H1 (cell line): ENCODE results near the gene GTF2E1. TPM values are rescaled to one million over a fixed set of nuclear protein-coding genes. Genes with fewer than 3 reads are reported as not detected.
A peak's percentile ranks its signal among the peaks of the same experiment; 100 is the strongest.

Experiments used
- CTCF ChIA-PET: fragments of 300-600 bp; sonication (Branson Sonifier 250); formaldehyde crosslinking; loops from one replicate; lab custom pipeline; 2021; ENCODE audit not compliant: partially characterized antibody; lab: Charles Lee
- POLR2A ChIA-PET: fragments of 300-600 bp; sonication (Branson Sonifier 250); formaldehyde crosslinking; loops from one replicate; lab custom pipeline; 2021; ENCODE audit warnings: inconsistent platforms; ENCODE audit not compliant: partially characterized antibody; lab: Charles Lee
- DNase-seq, 2 experiments: peaks; one replicate each; pipeline versions ENCODE4 v3.0.0 to v3.0.0-alpha.2; 2010 to 2022; ENCODE audit warnings: low spot score in 2 of 2, low read depth in 1 of 2, mixed read lengths in 1 of 2
- FAIRE-seq: peaks from 2 replicates; lab custom pipeline; 2011; peaks lifted over from hg19 to GRCh38; lab: Jason Lieb, UNC
- H2AFZ ChIP-seq: 2 replicates; pipeline ENCODE4 v1.8.1; 2012; ENCODE audit warnings: low read length, inconsistent platforms
- H2AK5ac ChIP-seq: 2 replicates; pipeline ENCODE4 v1.6.1; 2013; ENCODE audit warnings: low read depth, low read length
- H2BK120ac ChIP-seq: replicated peaks from 2 replicates; pipeline ENCODE3; 2013; ENCODE audit warnings: low read depth, low read length, inconsistent platforms
- H2BK12ac ChIP-seq: 2 replicates; pipeline ENCODE4 v1.6.1; 2013; ENCODE audit warnings: low read depth, low read length
- H2BK15ac ChIP-seq: 2 replicates; pipeline ENCODE4 v1.6.1; 2013; ENCODE audit warnings: low read length
- H2BK20ac ChIP-seq: 2 replicates; pipeline ENCODE4 v1.6.1; 2013; ENCODE audit warnings: low read length
- H2BK5ac ChIP-seq: 2 replicates; pipeline ENCODE4 v1.6.1; 2013; ENCODE audit warnings: low read depth, low read length
- H3K14ac ChIP-seq: 2 replicates; pipeline ENCODE4 v1.6.1; 2013; ENCODE audit warnings: inconsistent platforms; ENCODE audit not compliant: insufficient read length
- H3K18ac ChIP-seq: 2 replicates; pipeline ENCODE4 v1.6.1; 2013; ENCODE audit warnings: low read length; ENCODE audit errors: extremely low read depth
- H3K23ac ChIP-seq: 2 replicates; pipeline ENCODE4 v1.6.1; 2013; ENCODE audit warnings: inconsistent platforms; ENCODE audit not compliant: insufficient read length
- H3K23me2 ChIP-seq: 2 replicates; pipeline ENCODE4 v1.6.1; 2013; ENCODE audit warnings: low read depth, low read length
- H3K27ac ChIP-seq: 2 replicates; pipeline ENCODE4 v1.6.1; 2011; ENCODE audit warnings: low read depth, low read length, inconsistent platforms
- H3K27me3 ChIP-seq, 4 experiments: replicated peaks in 1 of 4; 1 replicate in 1 of 4; 2 replicates in 3 of 4; pipeline versions ENCODE4 v1.6.1 to v1.8.1; 2011 to 2013; ENCODE audit warnings: low read length in 3 of 4, mild to moderate bottlenecking in 3 of 4, inconsistent platforms in 2 of 4, mixed read lengths in 2 of 4, moderate library complexity in 1 of 4; ENCODE audit not compliant: control insufficient read depth in 3 of 4, insufficient read depth in 3 of 4; ENCODE audit errors: extremely low read depth in 1 of 4
- H3K36me3 ChIP-seq, 4 experiments: 2 replicates each; pipeline versions ENCODE4 v1.6.1 to v1.8.1; 2011 to 2013; ENCODE audit warnings: mild to moderate bottlenecking in 4 of 4, low read length in 3 of 4, moderate library complexity in 2 of 4, control low read depth in 1 of 4, inconsistent platforms in 1 of 4; ENCODE audit not compliant: insufficient read depth in 4 of 4, control insufficient read depth in 2 of 4
- H3K4ac ChIP-seq: replicated peaks from 2 replicates; pipeline ENCODE3; 2013; ENCODE audit warnings: low read length, low read depth, mixed read lengths, inconsistent platforms; ENCODE audit not compliant: insufficient read length
- H3K4me1 ChIP-seq, 4 experiments: replicated peaks in 1 of 4; 1 replicate in 1 of 4; 2 replicates in 3 of 4; pipeline versions ENCODE4 v1.6.1 to v1.8.1; 2011 to 2013; ENCODE audit warnings: low read length in 3 of 4, inconsistent platforms in 2 of 4, mixed read lengths in 1 of 4; ENCODE audit not compliant: insufficient read depth in 4 of 4, control insufficient read depth in 3 of 4
- H3K4me2 ChIP-seq, 2 experiments: 2 replicates each; pipeline versions ENCODE4 v1.6.1 to v1.8.1; 2011 to 2013; ENCODE audit warnings: low read depth in 2 of 2, low read length in 2 of 2, control low read depth in 1 of 2, inconsistent platforms in 1 of 2, mild to moderate bottlenecking in 1 of 2; ENCODE audit not compliant: insufficient read depth in 1 of 2
- H3K4me3 ChIP-seq, 4 experiments: fragments of 200-600, 300-600 bp in 1 of 4; sonication (generic), shearing (Covaris generic), sonication (Bioruptor Twin) in 1 of 4; 2 replicates each; pipeline versions ENCODE4 v1.5.1 to v1.8.1; 2011 to 2016; ENCODE audit warnings: low read length in 4 of 4, low read depth in 3 of 4, control low read depth in 2 of 4, inconsistent platforms in 2 of 4, mild to moderate bottlenecking in 2 of 4, mixed read lengths in 1 of 4, moderate library complexity in 1 of 4; ENCODE audit not compliant: insufficient read depth in 2 of 4; ENCODE audit errors: extremely low read depth in 1 of 4
- H3K56ac ChIP-seq: replicated peaks from 2 replicates; pipeline ENCODE3; 2013; ENCODE audit warnings: low read depth, mild to moderate bottlenecking, mixed read lengths, low read length, inconsistent platforms; ENCODE audit not compliant: insufficient read length
- H3K79me1 ChIP-seq: 2 replicates; pipeline ENCODE4 v1.6.1; 2013; ENCODE audit warnings: low read depth, low read length, control low read depth
- H3K79me2 ChIP-seq, 2 experiments: 2 replicates each; pipeline versions ENCODE4 v1.6.1 to v1.8.1; 2012 to 2013; ENCODE audit warnings: low read length in 2 of 2, mild to moderate bottlenecking in 2 of 2, inconsistent platforms in 1 of 2; ENCODE audit not compliant: insufficient read depth in 2 of 2, control insufficient read depth in 1 of 2
- H3K9ac ChIP-seq, 4 experiments: replicated peaks in 1 of 4; 1 replicate in 1 of 4; 2 replicates in 3 of 4; pipeline versions ENCODE4 v1.6.1 to v1.8.1; 2011 to 2013; ENCODE audit warnings: low read depth in 3 of 4, low read length in 3 of 4, control low read depth in 2 of 4, mild to moderate bottlenecking in 2 of 4, moderate library complexity in 2 of 4, inconsistent platforms in 1 of 4; ENCODE audit errors: extremely low read depth in 1 of 4
- H3K9me3 ChIP-seq, 2 experiments: 2 replicates each; pipeline versions ENCODE4 v1.6.1 to v1.8.1; 2012 to 2013; ENCODE audit warnings: mild to moderate bottlenecking in 2 of 2, moderate library complexity in 2 of 2, control low read depth in 1 of 2, inconsistent platforms in 1 of 2, low read depth in 1 of 2, low read length in 1 of 2, mixed read lengths in 1 of 2; ENCODE audit not compliant: insufficient read depth in 2 of 2
- H4K20me1 ChIP-seq, 2 experiments: replicated peaks in 1 of 2; 2 replicates each; pipeline versions ENCODE3 to v1.8.1; 2011 to 2013; ENCODE audit warnings: inconsistent platforms in 2 of 2, low read length in 2 of 2, mild to moderate bottlenecking in 1 of 2; ENCODE audit not compliant: insufficient read depth in 2 of 2, control insufficient read depth in 1 of 2
- H4K5ac ChIP-seq: 2 replicates; pipeline ENCODE4 v1.6.1; 2013; ENCODE audit warnings: low read length, low read depth, mixed read lengths, inconsistent platforms; ENCODE audit not compliant: insufficient read length
- H4K8ac ChIP-seq: 2 replicates; pipeline ENCODE4 v1.8.0; 2013; ENCODE audit warnings: mild to moderate bottlenecking, moderate library complexity, low read length, inconsistent platforms; ENCODE audit not compliant: insufficient read depth; ENCODE audit errors: extremely low read depth
- H4K91ac ChIP-seq: replicated peaks from 2 replicates; pipeline ENCODE3; 2013; ENCODE audit warnings: low read length, mixed read lengths, inconsistent platforms; ENCODE audit not compliant: insufficient read length
- CBX8 ChIP-seq: fragments of 300-800, 300-1000 bp; sonication (generic); IDR thresholded peaks from 2 replicates; pipeline ENCODE4 v1.7.1; 2016; ENCODE audit warnings: low read depth, low read length, borderline replicate concordance
- CHD1 ChIP-seq: IDR thresholded peaks from 2 replicates; pipeline ENCODE4 v1.6.1; 2012; ENCODE audit warnings: low read depth, low read length, improper control_type of control experiment
- POU5F1 ChIP-seq: IDR thresholded peaks from 2 replicates; pipeline ENCODE4 v1.6.1; 2011; ENCODE audit warnings: low read depth, mild to moderate bottlenecking, low read length, moderate library complexity
- SIN3A ChIP-seq, 2 experiments: IDR thresholded peaks in 1 of 2; conservative IDR thresholded peaks in 1 of 2; 2 replicates each; pipeline ENCODE4 v1.6.1; 2011 to 2012; ENCODE audit warnings: low read length in 2 of 2, improper control_type of control experiment in 1 of 2, low read depth in 1 of 2, mild to moderate bottlenecking in 1 of 2
- SIX5 ChIP-seq: IDR thresholded peaks from 2 replicates; pipeline ENCODE4 v1.6.1; 2011; ENCODE audit warnings: mild to moderate bottlenecking, low read depth, low read length
- SP4 ChIP-seq: IDR thresholded peaks from 2 replicates; pipeline ENCODE4 v1.6.1; 2012; ENCODE audit warnings: low read length, inconsistent platforms
- SRF ChIP-seq: IDR thresholded peaks from 2 replicates; pipeline ENCODE4 v1.6.1; 2011; ENCODE audit warnings: mild to moderate bottlenecking, low read depth, low read length, moderate library complexity
- TCF12 ChIP-seq: IDR thresholded peaks from 2 replicates; pipeline ENCODE4 v1.6.1; 2011; ENCODE audit warnings: low read depth, mild to moderate bottlenecking, low read length
- YY1 ChIP-seq: IDR thresholded peaks from 2 replicates; pipeline ENCODE4 v1.6.1; 2011; ENCODE audit warnings: low read depth, mild to moderate bottlenecking, low read length
- WGBS, 2 experiments: shearing (Covaris generic) in 1 of 2; methylation state at CpG; one replicate each; pipeline versions ENCODE4 v1.1.6 to v1.1.7; 2013 to 2015; ENCODE audit warnings: low lambda C conversion rate in 2 of 2, mixed read lengths in 2 of 2, inconsistent platforms in 1 of 2, low coverage in 1 of 2, missing lambda C conversion rate in 1 of 2; ENCODE audit not compliant: insufficient replicate concordance in 2 of 2, insufficient coverage in 1 of 2, insufficient read length in 1 of 2; ENCODE audit errors: extremely low coverage in 1 of 2, missing lambda C conversion rate in 1 of 2; 5-methylcytosine and 5-hydroxymethylcytosine counted together
- polyA plus RNA-seq, 7 experiments: library from polyadenylated mRNA; depleted of rRNA in 3 of 7; stranded (reverse) in 5 of 7; unstranded in 2 of 7; fragments of >200 nt in 5 of 7; fragments of 200-250 nt in 2 of 7; gene quantifications; 1 replicate in 5 of 7; 2 replicates in 1 of 7; 4 replicates in 1 of 7; pipeline versions ENCODE4 v1.2.1 to v1.2.3, GENCODE V29; 2011 to 2013; ENCODE audit warnings: missing spikeins in 2 of 7, mixed read lengths in 2 of 7
- total RNA-seq: library from RNA; stranded (reverse); fragmentation: NEBNext Ultra II Directional; extraction: Animal tissue kit (Norgen Biotek cat#: 25700); gene quantifications from 2 replicates; pipeline ENCODE4 v1.2.1, GENCODE V29; 2021

Gene GTF2E1
- total and polyA plus RNA-seq, 2 of the 8 experiments (the other 6 are each of a cell fraction or from before 2014, with no cell fraction given): 37.4 to 73.3 TPM

GRCh38 chr3:120730576-120731542 lies 11.7 kb upstream of the GTF2E1 start:
- no peak overlapping the region for H3K14ac ChIP-seq
- H3K79me2 ChIP-seq: no peaks in the 10 kb centered on the region
- H2BK12ac ChIP-seq: no peak overlapping the region
- no peak overlapping the region for H2AFZ ChIP-seq
- ChIA-PET CTCF (interaction anchor here (0.7 kb wide), 1 partner anchor 64 kb away, joined by 3 read pairs; no protein-coding TSS in a partner anchor), POLR2A (interaction anchor here (2.5 kb wide), 2 partner anchors 10 to 12 kb away, joined by 7 to 12 read pairs; partner anchors contain the start of genes GTF2E1 and RABL3)
- no peaks in the 10 kb centered on the region for H3K79me1 ChIP-seq
- FAIRE-seq: no peak
- peak overlapping the region in 1 of 4 experiments; percentile 17; a peak in 1 of 8 replicates for H3K4me3 ChIP-seq
- 0 out of 4 replicates have a peak overlapping the region, but pooled peaks of 1 of the 2 experiments have one; percentile 3 for H3K4me2 ChIP-seq
- DNase-seq: no peak
- H3K36me3 ChIP-seq: no peaks in the 10 kb centered on the region
- H4K8ac ChIP-seq: no peak overlapping the region
- no peaks in the 10 kb centered on the region for H3K27me3 ChIP-seq
- no peak overlapping the region for H3K4ac ChIP-seq
- H4K5ac ChIP-seq: no peak overlapping the region
- H2BK20ac ChIP-seq: no peak overlapping the region
- H3K9me3 ChIP-seq: peaks cover 0 to 4% of the 10 kb centered on the region in 2 experiments; a peak in 2 of 4 replicates
- H3K56ac ChIP-seq: no peak overlapping the region
- no peak overlapping the region for H2AK5ac ChIP-seq
- H2BK5ac ChIP-seq: no peak overlapping the region
- H2BK15ac ChIP-seq: no peak overlapping the region
- H3K23me2 ChIP-seq: no peaks in the 10 kb centered on the region
- no peak overlapping the region for H4K91ac ChIP-seq
- peaks cover 0 to 5% (median 2%) of the 10 kb centered on the region in 4 experiments; a peak in 3 of 7 replicates for H3K4me1 ChIP-seq
- H2BK120ac ChIP-seq: no peak overlapping the region
- WGBS, 2 experiments: 46% methylated on average over 4 of the region's 4 CpGs; no CpG with 5 or more reads in 1 of the 2 experiments
- no peaks in the 10 kb centered on the region for H4K20me1 ChIP-seq
- H3K18ac ChIP-seq: no peak overlapping the region
- H3K23ac ChIP-seq: no peak overlapping the region
- H3K27ac ChIP-seq: no peak overlapping the region
- H3K9ac ChIP-seq: no peak overlapping the region
- no peak for TF ChIP-seq SIX5
- no peak for TF ChIP-seq SP4
- TF ChIP-seq YY1: no peak
- TF ChIP-seq TCF12: no peak
- TF ChIP-seq POU5F1: no peak
- TF ChIP-seq SRF: no peak
- TF ChIP-seq SIN3A (conservative IDR thresholded peaks at IDR 0.05 in 1 of 2, IDR thresholded peaks at IDR 0.05 in 1 of 2; ENCODE audit: low read depth in 1 of 2, low read length in 2 of 2): no peak
- no peak for TF ChIP-seq CBX8
- TF ChIP-seq CHD1: no peak
